H1 (cell line): ENCODE results near the gene ZNF532. TPM values are rescaled to one million over a fixed set of nuclear protein-coding genes. Genes with fewer than 3 reads are reported as not detected.

Experiments
- CTCF ChIA-PET: fragments of 300-600 bp; sonication (Branson Sonifier 250); formaldehyde crosslinking; loops from one replicate; lab custom pipeline; 2021; ENCODE audit not compliant: partially characterized antibody; lab: Charles Lee
- POLR2A ChIA-PET: fragments of 300-600 bp; sonication (Branson Sonifier 250); formaldehyde crosslinking; loops from one replicate; lab custom pipeline; 2021; ENCODE audit warnings: inconsistent platforms; ENCODE audit not compliant: partially characterized antibody; lab: Charles Lee
- DNase-seq, 2 experiments: peaks; one replicate each; pipeline versions ENCODE4 v3.0.0 to v3.0.0-alpha.2; 2010 to 2022; ENCODE audit warnings: low spot score in 2 of 2, low read depth in 1 of 2, mixed read lengths in 1 of 2
- FAIRE-seq: peaks from 2 replicates; lab custom pipeline; 2011; peaks lifted over from hg19 to GRCh38; lab: Jason Lieb, UNC
- H2AFZ ChIP-seq: 2 replicates; pipeline ENCODE4 v1.8.1; 2012; ENCODE audit warnings: low read length, inconsistent platforms
- H2AK5ac ChIP-seq: 2 replicates; pipeline ENCODE4 v1.6.1; 2013; ENCODE audit warnings: low read depth, low read length
- H2BK120ac ChIP-seq: replicated peaks from 2 replicates; pipeline ENCODE3; 2013; ENCODE audit warnings: low read depth, low read length, inconsistent platforms
- H2BK12ac ChIP-seq: 2 replicates; pipeline ENCODE4 v1.6.1; 2013; ENCODE audit warnings: low read depth, low read length
- H2BK15ac ChIP-seq: 2 replicates; pipeline ENCODE4 v1.6.1; 2013; ENCODE audit warnings: low read length
- H2BK20ac ChIP-seq: 2 replicates; pipeline ENCODE4 v1.6.1; 2013; ENCODE audit warnings: low read length
- H2BK5ac ChIP-seq: 2 replicates; pipeline ENCODE4 v1.6.1; 2013; ENCODE audit warnings: low read depth, low read length
- H3K14ac ChIP-seq: 2 replicates; pipeline ENCODE4 v1.6.1; 2013; ENCODE audit warnings: inconsistent platforms; ENCODE audit not compliant: insufficient read length
- H3K18ac ChIP-seq: 2 replicates; pipeline ENCODE4 v1.6.1; 2013; ENCODE audit warnings: low read length; ENCODE audit errors: extremely low read depth
- H3K23ac ChIP-seq: 2 replicates; pipeline ENCODE4 v1.6.1; 2013; ENCODE audit warnings: inconsistent platforms; ENCODE audit not compliant: insufficient read length
- H3K23me2 ChIP-seq: 2 replicates; pipeline ENCODE4 v1.6.1; 2013; ENCODE audit warnings: low read depth, low read length
- H3K27ac ChIP-seq: 2 replicates; pipeline ENCODE4 v1.6.1; 2011; ENCODE audit warnings: low read depth, low read length, inconsistent platforms
- H3K27me3 ChIP-seq, 4 experiments: replicated peaks in 1 of 4; 1 replicate in 1 of 4; 2 replicates in 3 of 4; pipeline versions ENCODE4 v1.6.1 to v1.8.1; 2011 to 2013; ENCODE audit warnings: low read length in 3 of 4, mild to moderate bottlenecking in 3 of 4, inconsistent platforms in 2 of 4, mixed read lengths in 2 of 4, moderate library complexity in 1 of 4; ENCODE audit not compliant: control insufficient read depth in 3 of 4, insufficient read depth in 3 of 4; ENCODE audit errors: extremely low read depth in 1 of 4
- H3K36me3 ChIP-seq, 4 experiments: 2 replicates each; pipeline versions ENCODE4 v1.6.1 to v1.8.1; 2011 to 2013; ENCODE audit warnings: mild to moderate bottlenecking in 4 of 4, low read length in 3 of 4, moderate library complexity in 2 of 4, control low read depth in 1 of 4, inconsistent platforms in 1 of 4; ENCODE audit not compliant: insufficient read depth in 4 of 4, control insufficient read depth in 2 of 4
- H3K4ac ChIP-seq: replicated peaks from 2 replicates; pipeline ENCODE3; 2013; ENCODE audit warnings: low read length, low read depth, mixed read lengths, inconsistent platforms; ENCODE audit not compliant: insufficient read length
- H3K4me1 ChIP-seq, 4 experiments: replicated peaks in 1 of 4; 1 replicate in 1 of 4; 2 replicates in 3 of 4; pipeline versions ENCODE4 v1.6.1 to v1.8.1; 2011 to 2013; ENCODE audit warnings: low read length in 3 of 4, inconsistent platforms in 2 of 4, mixed read lengths in 1 of 4; ENCODE audit not compliant: insufficient read depth in 4 of 4, control insufficient read depth in 3 of 4
- H3K4me2 ChIP-seq, 2 experiments: 2 replicates each; pipeline versions ENCODE4 v1.6.1 to v1.8.1; 2011 to 2013; ENCODE audit warnings: low read depth in 2 of 2, low read length in 2 of 2, control low read depth in 1 of 2, inconsistent platforms in 1 of 2, mild to moderate bottlenecking in 1 of 2; ENCODE audit not compliant: insufficient read depth in 1 of 2
- H3K4me3 ChIP-seq, 4 experiments: fragments of 200-600, 300-600 bp in 1 of 4; sonication (generic), shearing (Covaris generic), sonication (Bioruptor Twin) in 1 of 4; 2 replicates each; pipeline versions ENCODE4 v1.5.1 to v1.8.1; 2011 to 2016; ENCODE audit warnings: low read length in 4 of 4, low read depth in 3 of 4, control low read depth in 2 of 4, inconsistent platforms in 2 of 4, mild to moderate bottlenecking in 2 of 4, mixed read lengths in 1 of 4, moderate library complexity in 1 of 4; ENCODE audit not compliant: insufficient read depth in 2 of 4; ENCODE audit errors: extremely low read depth in 1 of 4
- H3K56ac ChIP-seq: replicated peaks from 2 replicates; pipeline ENCODE3; 2013; ENCODE audit warnings: low read depth, mild to moderate bottlenecking, mixed read lengths, low read length, inconsistent platforms; ENCODE audit not compliant: insufficient read length
- H3K79me1 ChIP-seq: 2 replicates; pipeline ENCODE4 v1.6.1; 2013; ENCODE audit warnings: low read depth, low read length, control low read depth
- H3K79me2 ChIP-seq, 2 experiments: 2 replicates each; pipeline versions ENCODE4 v1.6.1 to v1.8.1; 2012 to 2013; ENCODE audit warnings: low read length in 2 of 2, mild to moderate bottlenecking in 2 of 2, inconsistent platforms in 1 of 2; ENCODE audit not compliant: insufficient read depth in 2 of 2, control insufficient read depth in 1 of 2
- H3K9ac ChIP-seq, 4 experiments: replicated peaks in 1 of 4; 1 replicate in 1 of 4; 2 replicates in 3 of 4; pipeline versions ENCODE4 v1.6.1 to v1.8.1; 2011 to 2013; ENCODE audit warnings: low read depth in 3 of 4, low read length in 3 of 4, control low read depth in 2 of 4, mild to moderate bottlenecking in 2 of 4, moderate library complexity in 2 of 4, inconsistent platforms in 1 of 4; ENCODE audit errors: extremely low read depth in 1 of 4
- H3K9me3 ChIP-seq, 2 experiments: 2 replicates each; pipeline versions ENCODE4 v1.6.1 to v1.8.1; 2012 to 2013; ENCODE audit warnings: mild to moderate bottlenecking in 2 of 2, moderate library complexity in 2 of 2, control low read depth in 1 of 2, inconsistent platforms in 1 of 2, low read depth in 1 of 2, low read length in 1 of 2, mixed read lengths in 1 of 2; ENCODE audit not compliant: insufficient read depth in 2 of 2
- H4K20me1 ChIP-seq, 2 experiments: replicated peaks in 1 of 2; 2 replicates each; pipeline versions ENCODE3 to v1.8.1; 2011 to 2013; ENCODE audit warnings: inconsistent platforms in 2 of 2, low read length in 2 of 2, mild to moderate bottlenecking in 1 of 2; ENCODE audit not compliant: insufficient read depth in 2 of 2, control insufficient read depth in 1 of 2
- H4K5ac ChIP-seq: 2 replicates; pipeline ENCODE4 v1.6.1; 2013; ENCODE audit warnings: low read length, low read depth, mixed read lengths, inconsistent platforms; ENCODE audit not compliant: insufficient read length
- H4K8ac ChIP-seq: 2 replicates; pipeline ENCODE4 v1.8.0; 2013; ENCODE audit warnings: mild to moderate bottlenecking, moderate library complexity, low read length, inconsistent platforms; ENCODE audit not compliant: insufficient read depth; ENCODE audit errors: extremely low read depth
- H4K91ac ChIP-seq: replicated peaks from 2 replicates; pipeline ENCODE3; 2013; ENCODE audit warnings: low read length, mixed read lengths, inconsistent platforms; ENCODE audit not compliant: insufficient read length
- CBX5 ChIP-seq: fragments of 300-800, 300-1000 bp; sonication (generic); IDR thresholded peaks from 2 replicates; pipeline ENCODE4 v1.7.1; 2016; ENCODE audit warnings: antibody characterized with exemption, low read length, low read depth
- CHD2 ChIP-seq: IDR thresholded peaks from 2 replicates; pipeline ENCODE4 v1.6.1; 2012; ENCODE audit warnings: low read length, improper control_type of control experiment
- FOSL1 ChIP-seq: IDR thresholded peaks from 2 replicates; pipeline ENCODE4 v1.6.1; 2011; ENCODE audit warnings: mild to moderate bottlenecking, low read depth, low read length, moderate library complexity; ENCODE audit not compliant: insufficient read depth
- HDAC2 ChIP-seq, 2 experiments: fragments of 300-600 bp in 1 of 2; sonication (generic) in 1 of 2; IDR thresholded peaks; 2 replicates each; pipeline ENCODE4 v1.6.1; 2011 to 2012; ENCODE audit warnings: low read depth in 2 of 2, low read length in 2 of 2, mild to moderate bottlenecking in 2 of 2, moderate library complexity in 2 of 2, borderline replicate concordance in 1 of 2, inconsistent platforms in 1 of 2
- RBBP5 ChIP-seq: IDR thresholded peaks from 2 replicates; pipeline ENCODE4 v1.7.1; 2012; ENCODE audit warnings: low read depth, mild to moderate bottlenecking, inconsistent platforms, low read length, moderate library complexity, borderline replicate concordance
- SIN3A ChIP-seq, 2 experiments: IDR thresholded peaks in 1 of 2; conservative IDR thresholded peaks in 1 of 2; 2 replicates each; pipeline ENCODE4 v1.6.1; 2011 to 2012; ENCODE audit warnings: low read length in 2 of 2, improper control_type of control experiment in 1 of 2, low read depth in 1 of 2, mild to moderate bottlenecking in 1 of 2
- SP2 ChIP-seq: IDR thresholded peaks from 2 replicates; pipeline ENCODE4 v1.6.1; 2012; ENCODE audit warnings: mild to moderate bottlenecking, low read length, inconsistent platforms
- TAF1 ChIP-seq: IDR thresholded peaks from 2 replicates; pipeline ENCODE4 v1.6.1; 2011; ENCODE audit warnings: mild to moderate bottlenecking, low read depth, low read length
- YY1 ChIP-seq: IDR thresholded peaks from 2 replicates; pipeline ENCODE4 v1.6.1; 2011; ENCODE audit warnings: low read depth, mild to moderate bottlenecking, low read length
- WGBS, 2 experiments: shearing (Covaris generic) in 1 of 2; methylation state at CpG; one replicate each; pipeline versions ENCODE4 v1.1.6 to v1.1.7; 2013 to 2015; ENCODE audit warnings: low lambda C conversion rate in 2 of 2, mixed read lengths in 2 of 2, inconsistent platforms in 1 of 2, low coverage in 1 of 2, missing lambda C conversion rate in 1 of 2; ENCODE audit not compliant: insufficient replicate concordance in 2 of 2, insufficient coverage in 1 of 2, insufficient read length in 1 of 2; ENCODE audit errors: extremely low coverage in 1 of 2, missing lambda C conversion rate in 1 of 2; 5-methylcytosine and 5-hydroxymethylcytosine counted together
- polyA plus RNA-seq, 7 experiments: library from polyadenylated mRNA; depleted of rRNA in 3 of 7; stranded (reverse) in 5 of 7; unstranded in 2 of 7; fragments of >200 nt in 5 of 7; fragments of 200-250 nt in 2 of 7; gene quantifications; 1 replicate in 5 of 7; 2 replicates in 1 of 7; 4 replicates in 1 of 7; pipeline versions ENCODE4 v1.2.1 to v1.2.3, GENCODE V29; 2011 to 2013; ENCODE audit warnings: missing spikeins in 2 of 7, mixed read lengths in 2 of 7
- total RNA-seq: library from RNA; stranded (reverse); fragmentation: NEBNext Ultra II Directional; extraction: Animal tissue kit (Norgen Biotek cat#: 25700); gene quantifications from 2 replicates; pipeline ENCODE4 v1.2.1, GENCODE V29; 2021
- TF ChIP-seq, protein P1 (sequence below), 3 experiments: IDR thresholded peaks; 1 replicate in 2 of 3; 2 replicates in 1 of 3; pipeline versions ENCODE4 v1.5.1 to v1.6.1; 2011; ENCODE audit warnings: low read length in 3 of 3, mild to moderate bottlenecking in 3 of 3, inconsistent platforms in 2 of 3, low read depth in 1 of 3, moderate library complexity in 1 of 3; ENCODE audit not compliant: insufficient read depth in 1 of 3; ENCODE audit errors: control extremely low read depth in 1 of 3

Gene ZNF532
- total and polyA plus RNA-seq, 2 of the 8 experiments (the other 6 are each of a cell fraction or from before 2014, with no cell fraction given), result 143 to 240 TPM

DNA sequence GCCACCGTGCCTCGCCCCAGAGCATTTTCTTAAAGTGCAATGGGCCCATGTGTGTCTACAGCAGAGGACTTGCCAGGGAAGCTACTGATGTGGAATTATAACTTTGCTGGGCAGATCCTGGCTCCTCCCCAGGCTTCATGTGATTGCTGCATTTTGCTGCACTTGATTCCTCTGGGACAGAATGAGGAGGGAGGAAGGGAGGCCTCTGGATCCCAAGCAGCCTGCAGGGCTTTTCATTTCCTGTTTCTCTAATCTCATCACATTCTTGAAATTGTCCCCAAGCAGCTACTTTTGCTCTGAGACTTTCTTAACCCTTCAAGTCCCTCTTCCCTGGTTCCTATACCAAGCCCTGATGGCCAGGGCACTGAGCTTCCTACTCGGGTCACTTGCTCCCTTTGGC lies 140.6 kb downstream of the ZNF532 start:
- H2AFZ ChIP-seq, result 0 out of 2 replicates have a peak overlapping the region, but pooled peaks have one; percentile 37
- TF ChIP-seq YY1 (no peak), RBBP5 (no peak), FOSL1 (no peak), CHD2 (no peak), HDAC2 (IDR thresholded peaks at IDR 0.05; ENCODE audit: borderline replicate concordance in 1 of 2, low read depth in 2 of 2, low read length in 2 of 2) (no peak), SIN3A (conservative IDR thresholded peaks at IDR 0.05 in 1 of 2, IDR thresholded peaks at IDR 0.05 in 1 of 2; ENCODE audit: low read depth in 1 of 2, low read length in 2 of 2) (no peak), SP2 (no peak), CBX5 (no peak), TAF1 (no peak)
- TF ChIP-seq, protein P1, sequence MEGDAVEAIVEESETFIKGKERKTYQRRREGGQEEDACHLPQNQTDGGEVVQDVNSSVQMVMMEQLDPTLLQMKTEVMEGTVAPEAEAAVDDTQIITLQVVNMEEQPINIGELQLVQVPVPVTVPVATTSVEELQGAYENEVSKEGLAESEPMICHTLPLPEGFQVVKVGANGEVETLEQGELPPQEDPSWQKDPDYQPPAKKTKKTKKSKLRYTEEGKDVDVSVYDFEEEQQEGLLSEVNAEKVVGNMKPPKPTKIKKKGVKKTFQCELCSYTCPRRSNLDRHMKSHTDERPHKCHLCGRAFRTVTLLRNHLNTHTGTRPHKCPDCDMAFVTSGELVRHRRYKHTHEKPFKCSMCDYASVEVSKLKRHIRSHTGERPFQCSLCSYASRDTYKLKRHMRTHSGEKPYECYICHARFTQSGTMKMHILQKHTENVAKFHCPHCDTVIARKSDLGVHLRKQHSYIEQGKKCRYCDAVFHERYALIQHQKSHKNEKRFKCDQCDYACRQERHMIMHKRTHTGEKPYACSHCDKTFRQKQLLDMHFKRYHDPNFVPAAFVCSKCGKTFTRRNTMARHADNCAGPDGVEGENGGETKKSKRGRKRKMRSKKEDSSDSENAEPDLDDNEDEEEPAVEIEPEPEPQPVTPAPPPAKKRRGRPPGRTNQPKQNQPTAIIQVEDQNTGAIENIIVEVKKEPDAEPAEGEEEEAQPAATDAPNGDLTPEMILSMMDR (IDR thresholded peaks at IDR 0.05; ENCODE audit: control extremely low read depth in 1 of 3, insufficient read depth in 1 of 3, low read depth in 1 of 3, low read length in 3 of 3), result no peak

More for the DNA sequence above, 140.6 kb downstream of the ZNF532 start:
- Histone ChIP-seq H3K4me2 (no peak overlapping the region), H2BK120ac (no peak overlapping the region), H3K36me3 (no peaks in the 10 kb centered on the region), H2BK20ac (peak overlapping the region; percentile 94; the same call in 1 of the 2 replicates), H3K23ac (no peak overlapping the region), H3K4ac (no peak overlapping the region), H4K8ac (no peak overlapping the region), H2BK5ac (peak overlapping the region; percentile 38; the same call in 1 of the 2 replicates), H3K79me1 (no peaks in the 10 kb centered on the region), H4K5ac (no peak overlapping the region), H2BK12ac (peak overlapping the region; percentile 89), H3K4me3 (no peak overlapping the region), H3K14ac (no peak overlapping the region), H2BK15ac (0 out of 2 replicates have a peak overlapping the region, but pooled peaks have one; percentile 16), H3K79me2 (no peaks in the 10 kb centered on the region), H2AK5ac (peak overlapping the region; percentile 87; the same call in 1 of the 2 replicates), H3K4me1 (peaks cover 0 to 9% (median 2%) of the 10 kb centered on the region in 4 experiments; a peak in 3 of 7 replicates), H3K27ac (no peak overlapping the region), H3K27me3 (no peaks in the 10 kb centered on the region), H4K91ac (peak overlapping the region; percentile 88), H3K9ac (no peak overlapping the region), H4K20me1 (no peaks in the 10 kb centered on the region), H3K18ac (no peak overlapping the region), H3K9me3 (peaks cover 0 to 3% of the 10 kb centered on the region in 2 experiments; a peak in 1 of 4 replicates), H3K56ac (no peak overlapping the region), H3K23me2 (no peaks in the 10 kb centered on the region)
- FAIRE-seq, result no peak
- peak; percentile 33 to 45 for DNase-seq
- ChIA-PET POLR2A (interaction anchor here (0.5 to 1.7 kb wide), 8 partner anchors 9 to 664 kb away, joined by 3 to 6 read pairs (median 4); partner anchors contain the start of gene ZNF532), CTCF (interaction anchor here (0.6 kb wide), 1 partner anchor 22 kb away, joined by 3 read pairs; no protein-coding TSS in a partner anchor)
- 85% methylated on average over 3 of the region's 3 CpGs; no CpG with 5 or more reads in 1 of the 2 experiments for WGBS, 2 experiments
